GM21515 (cell line): ENCODE results near the gene LTA.
"Not testable (repeated sequence)": the region's sequence is repeated elsewhere in the genome, so short reads cannot be mapped to it uniquely, and the experiment has no call there.

Source experiments
- ATAC-seq: cut with Tn5 transposase; IDR thresholded peaks from one replicate; pipeline ENCODE4 v1.9.1; 2021; ENCODE audit not compliant: unreplicated experiment

LTA gene

DNA sequence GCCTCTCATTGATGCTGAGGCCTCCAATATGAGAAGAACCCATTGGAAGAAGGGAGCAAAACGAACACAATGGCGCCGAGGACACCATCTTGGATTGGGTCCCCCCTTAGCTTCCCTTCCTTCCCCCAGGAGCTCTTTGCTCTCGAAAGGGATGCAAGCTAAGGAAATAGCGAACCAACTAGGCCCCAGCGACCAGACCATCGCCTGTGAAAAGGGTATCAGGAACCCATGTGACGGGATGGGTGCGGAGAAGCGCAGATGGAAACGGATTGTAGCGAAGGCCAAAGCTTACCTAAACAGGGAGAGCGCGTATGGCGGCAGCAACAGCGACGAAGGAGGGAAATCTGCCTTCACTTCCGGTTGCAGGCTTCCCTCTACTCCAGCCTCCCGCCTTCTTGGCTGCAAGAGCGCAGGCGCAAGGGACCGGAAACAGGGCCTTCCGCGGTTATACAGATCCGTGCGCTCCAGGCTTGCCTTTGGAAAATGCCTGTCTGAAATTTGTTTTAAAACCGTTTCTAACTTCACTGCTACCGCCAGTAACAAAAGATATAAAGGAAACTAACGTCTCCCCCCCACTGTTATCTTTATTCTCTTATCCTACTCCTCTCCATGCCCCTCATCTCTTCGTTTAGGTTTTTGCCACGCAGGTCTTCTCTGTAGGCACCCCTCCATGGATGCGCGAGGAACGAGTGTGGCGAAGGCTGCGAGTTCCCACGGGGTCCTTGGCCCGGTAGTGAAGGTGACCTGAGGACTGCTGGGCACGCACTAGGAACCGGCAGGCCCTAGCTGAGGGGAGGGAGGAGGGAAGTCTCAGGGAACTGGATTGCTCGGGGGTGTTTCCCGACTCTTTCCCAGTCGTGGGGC, 30.2 kb upstream of the LTA start, which contains the start of gene DDX39B:
Gene DDX39B, minus strand, starts transcription at position 346 of the 864 bp plus-strand sequence. CDS start 1,471 bp downstream, outside the sequence.
- peak; percentile 50 for ATAC-seq

DNA sequence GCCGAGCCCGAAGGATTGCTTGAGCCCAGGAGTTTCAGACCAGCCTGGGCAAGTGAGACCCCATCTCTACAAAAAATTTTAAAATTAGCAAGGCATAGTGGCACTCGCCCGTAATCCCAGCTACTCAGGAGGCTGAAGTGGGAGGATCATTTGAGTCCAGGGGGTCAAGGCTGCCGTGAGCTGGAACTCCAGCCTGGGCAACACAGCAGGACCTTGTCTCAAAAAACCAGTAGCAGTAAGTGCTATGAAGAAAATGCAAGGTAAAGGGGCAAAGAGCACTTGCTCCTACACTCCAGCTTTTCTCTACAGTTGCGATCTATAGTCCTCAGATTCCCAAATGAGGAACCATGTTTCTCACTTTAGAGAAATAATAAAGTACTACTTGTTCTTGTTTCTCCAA, 28.4 kb upstream of the LTA start:
- ATAC-seq = no peak

DNA sequence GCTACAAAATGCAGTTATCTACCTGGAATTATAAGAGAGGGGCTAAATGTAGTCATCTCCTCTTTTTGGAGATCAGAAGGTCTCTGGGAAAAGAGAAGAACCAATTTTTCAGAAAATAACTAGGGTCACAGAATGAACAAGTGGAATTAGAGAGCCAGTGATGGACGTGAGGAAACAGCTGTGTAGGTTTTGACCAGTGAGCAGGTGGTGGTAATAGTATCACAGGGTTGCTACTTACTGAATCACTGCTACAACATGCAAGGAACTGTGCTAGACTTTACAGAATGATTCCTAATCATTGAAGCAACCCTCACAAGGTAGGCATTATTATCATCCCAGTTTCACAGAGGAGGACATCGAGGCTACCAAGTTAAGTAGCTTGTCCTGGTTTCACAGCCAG, 27.4 kb upstream of the LTA start:
- no peak for ATAC-seq

DNA sequence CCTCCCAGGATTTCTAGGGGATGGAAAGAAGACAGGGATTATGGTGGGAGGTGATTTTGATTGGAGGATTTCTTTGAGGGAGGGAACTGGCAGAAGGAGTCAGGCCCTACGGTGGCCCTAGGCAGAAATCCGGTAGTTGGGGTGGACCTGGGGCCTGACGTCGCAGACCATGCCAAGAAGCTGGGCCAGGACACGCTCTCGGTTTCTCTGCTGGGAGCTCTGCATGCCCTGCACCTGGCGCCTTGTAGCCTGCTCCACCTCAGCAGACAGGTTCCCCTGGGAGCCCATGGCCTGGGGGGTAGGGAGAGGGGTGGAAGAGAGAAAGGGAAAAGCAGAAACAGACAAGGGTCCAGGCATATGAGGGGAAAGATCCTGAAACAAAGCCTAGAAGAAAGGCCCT, 26.8 kb upstream of the LTA start:
- no peak for ATAC-seq

DNA sequence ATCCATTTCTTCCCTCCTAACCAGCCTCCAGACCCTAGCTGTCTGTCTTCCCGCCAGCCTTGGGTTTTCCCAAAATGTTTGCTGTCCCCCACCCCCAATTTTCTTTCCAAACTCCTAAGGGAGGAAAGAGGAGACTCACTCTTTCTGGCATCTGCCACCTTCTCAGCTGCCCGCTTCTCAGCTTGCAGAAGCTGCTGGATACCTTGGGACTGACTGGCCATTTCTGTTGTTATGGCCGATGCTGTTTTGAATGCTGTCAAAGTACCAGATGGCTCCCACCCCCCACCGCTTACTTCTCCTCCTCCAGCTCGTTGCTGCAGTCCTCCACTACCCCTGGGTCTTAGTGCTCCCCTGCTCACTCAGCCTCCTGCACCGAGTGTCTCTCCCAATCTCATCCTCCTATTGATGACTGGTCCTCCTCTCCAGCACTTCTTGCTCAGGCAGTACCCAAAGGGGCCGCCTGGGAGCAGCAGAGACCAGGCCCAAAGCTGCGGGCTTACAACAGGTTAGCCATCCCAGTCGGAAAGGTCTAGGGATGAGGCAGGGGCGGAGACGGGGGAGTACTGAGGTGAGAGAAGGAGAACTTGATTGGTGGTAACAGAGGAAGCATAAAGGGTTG, 25.6 kb upstream of the LTA start, which contains the start of gene ATP6V1G2:
Gene ATP6V1G2, minus strand, starts transcription at position 270 of the 619 bp plus-strand sequence. Its CDS starts 49 bp downstream, at position 221.
- ATAC-seq = peak; percentile 38

DNA sequence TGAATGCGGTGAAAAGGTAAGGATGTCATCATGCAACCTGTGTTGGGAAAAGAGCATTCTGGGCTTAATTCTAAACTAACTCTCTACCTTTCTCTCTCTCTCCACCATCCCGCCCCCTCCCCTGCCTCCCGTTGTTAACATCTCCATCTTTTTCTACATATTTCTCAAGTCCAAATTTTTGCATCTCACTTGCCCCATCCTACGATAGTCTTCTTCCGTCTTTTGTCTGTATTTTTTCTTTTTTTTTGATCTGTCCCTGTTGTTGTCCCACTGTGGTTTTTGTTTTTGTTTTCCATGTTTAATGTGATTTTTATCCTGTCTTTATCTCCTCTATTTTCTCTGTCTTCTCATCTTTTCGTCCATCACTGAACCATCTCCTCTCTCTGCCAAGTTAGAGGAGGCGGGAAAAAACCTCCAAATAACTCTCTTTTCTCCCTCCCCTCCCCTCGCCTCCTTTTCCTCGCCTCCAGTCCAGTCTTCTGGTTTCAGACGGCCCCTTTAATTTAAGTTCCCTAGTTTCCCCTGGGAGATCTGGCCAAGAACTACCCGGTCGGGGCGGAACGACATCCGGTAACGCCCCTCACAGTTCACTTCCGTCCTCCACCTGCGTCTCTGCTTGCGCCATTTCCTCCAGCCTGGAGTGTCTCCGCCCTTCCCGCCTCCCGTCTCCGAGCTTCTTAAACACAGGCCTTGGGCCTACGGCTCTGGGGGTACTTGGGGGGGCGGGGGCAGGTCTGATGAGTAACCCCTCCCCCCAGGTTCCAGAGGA, 24.9 kb upstream of the LTA start, which contains the start of gene NFKBIL1:
Gene NFKBIL1, plus strand, starts transcription at position 651 of the 769 bp plus-strand sequence. Its CDS starts 87 bp downstream, at position 738.
- ATAC-seq = peak; percentile 52

DNA sequence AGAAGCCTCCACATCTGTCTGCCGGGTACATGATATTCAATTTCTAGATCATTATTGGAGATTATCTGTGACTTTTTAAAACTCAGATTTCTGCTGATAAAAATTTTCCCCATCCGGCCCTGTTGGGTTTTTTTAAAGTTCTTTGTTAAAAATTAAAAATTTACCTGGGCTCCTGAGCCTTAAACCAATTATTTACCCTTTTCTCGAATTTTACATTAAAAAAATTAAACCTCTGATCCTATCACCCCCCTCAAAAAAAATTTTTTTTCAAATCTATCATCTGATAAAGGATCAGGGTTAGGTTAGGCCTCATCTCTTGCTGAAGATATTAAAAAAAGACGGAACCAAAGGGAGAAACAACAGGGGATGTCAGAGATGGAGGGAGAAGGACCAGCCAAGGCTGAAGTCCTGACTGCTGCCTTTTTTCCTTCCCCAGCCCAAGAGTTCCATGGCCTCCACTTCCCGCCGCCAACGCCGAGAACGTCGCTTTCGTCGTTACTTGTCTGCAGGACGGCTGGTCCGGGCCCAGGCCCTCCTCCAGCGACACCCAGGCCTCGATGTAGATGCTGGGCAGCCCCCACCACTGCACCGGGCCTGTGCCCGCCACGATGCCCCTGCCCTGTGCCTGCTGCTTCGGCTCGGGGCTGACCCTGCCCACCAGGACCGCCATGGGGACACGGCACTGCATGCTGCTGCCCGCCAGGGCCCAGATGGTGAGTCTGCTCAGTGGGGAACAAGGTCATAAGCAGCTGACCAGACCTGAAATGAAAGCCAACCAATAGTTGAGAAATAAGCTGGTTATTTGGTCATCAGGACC, 24.2 kb upstream of the LTA start:
- no peak for ATAC-seq

DNA sequence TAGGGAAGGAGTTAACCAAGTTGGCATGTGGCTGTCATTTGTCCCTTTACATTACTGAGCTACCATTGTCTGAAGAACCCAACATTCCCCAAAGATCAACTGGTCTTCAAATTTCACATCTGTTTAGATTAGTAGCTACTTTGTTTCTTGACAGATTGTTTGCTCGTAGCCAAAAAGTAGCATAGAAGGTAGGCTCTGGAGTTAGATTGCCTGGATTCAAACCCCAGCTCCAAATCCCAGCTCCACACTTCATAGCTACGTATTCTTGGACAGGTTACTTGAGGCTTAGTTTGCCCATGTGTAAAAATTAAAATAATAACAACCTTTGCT, 23.6 kb upstream of the LTA start:
- no peak for ATAC-seq

DNA sequence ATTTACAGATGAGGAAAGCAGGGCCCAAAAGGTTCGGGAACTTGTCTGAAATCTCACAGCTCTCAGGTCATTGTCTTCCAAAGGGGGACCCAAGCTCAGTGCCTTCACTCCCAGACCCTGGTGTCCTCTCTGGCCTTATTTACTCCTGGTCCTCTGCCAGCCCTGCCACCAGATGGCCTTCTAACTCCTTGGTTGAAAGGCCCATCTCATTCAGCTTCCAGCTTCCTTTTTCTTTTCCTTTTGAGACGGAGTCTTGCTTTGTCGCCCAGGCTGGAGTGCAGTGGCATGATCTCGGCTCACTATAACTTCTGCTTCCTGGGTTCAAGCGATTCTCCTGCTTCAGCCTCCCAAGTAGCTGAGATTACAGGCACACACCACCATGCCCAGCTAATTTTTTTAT, 20.7 kb upstream of the LTA start:
- ATAC-seq = not testable (repeated sequence)

DNA sequence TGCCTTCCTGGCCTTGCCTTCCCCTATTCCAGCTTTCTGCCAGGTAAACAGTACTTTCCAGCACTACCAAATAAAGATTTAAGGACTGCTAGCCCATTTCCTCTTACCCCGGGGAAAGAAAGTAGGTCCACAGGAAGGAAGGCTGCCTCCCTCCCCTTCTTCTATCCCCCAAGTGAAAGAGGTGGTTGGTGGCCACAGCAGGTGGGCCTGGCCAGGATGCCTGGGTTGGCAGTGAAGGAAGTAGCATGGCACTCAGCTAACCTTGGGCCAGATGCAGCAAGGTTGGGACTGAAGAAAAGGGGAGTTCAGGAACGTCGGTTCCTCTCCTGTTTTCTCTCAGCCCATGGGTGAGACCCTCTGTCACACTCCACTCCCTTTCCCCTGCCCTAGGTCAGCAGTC, 15.8 kb upstream of the LTA start:
- no peak for ATAC-seq

DNA sequence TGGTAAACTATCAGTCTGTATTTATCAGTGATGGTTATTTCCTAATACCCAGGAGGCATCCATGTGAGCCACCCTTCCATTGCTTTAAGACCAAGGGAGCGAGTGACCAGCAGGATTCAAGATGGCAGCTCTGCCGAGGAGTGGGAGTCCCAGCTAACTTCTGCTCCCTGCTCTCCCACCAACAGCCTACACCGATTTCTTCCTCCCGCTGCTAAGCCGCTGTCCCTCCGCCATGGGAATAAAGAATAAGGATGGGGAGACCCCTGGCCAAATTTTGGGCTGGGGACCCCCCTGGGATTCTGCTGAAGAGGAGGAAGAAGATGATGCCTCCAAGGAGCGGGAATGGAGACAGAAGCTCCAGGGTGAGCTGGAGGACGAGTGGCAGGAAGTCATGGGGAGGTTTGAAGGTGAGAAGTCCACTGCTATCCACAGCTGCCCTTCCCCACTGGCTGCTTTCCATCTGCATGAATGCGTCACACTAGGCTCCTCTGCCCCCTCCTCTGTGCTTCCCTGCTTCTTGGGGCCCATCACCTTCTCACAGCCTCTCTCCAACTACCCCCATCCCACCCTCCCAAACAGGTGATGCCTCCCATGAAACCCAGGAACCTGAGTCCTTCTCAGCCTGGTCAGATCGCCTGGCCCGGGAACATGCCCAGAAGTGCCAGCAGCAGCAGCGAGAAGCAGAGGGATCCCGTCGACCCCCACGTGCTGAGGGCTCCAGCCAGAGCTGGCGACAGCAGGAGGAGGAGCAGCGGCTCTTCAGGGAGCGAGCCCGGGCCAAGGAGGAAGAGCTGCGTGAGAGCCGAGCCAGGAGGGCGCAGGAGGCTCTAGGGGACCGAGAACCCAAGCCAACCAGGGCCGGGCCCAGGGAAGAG, 14.4 kb upstream of the LTA start:
- no peak for ATAC-seq

DNA sequence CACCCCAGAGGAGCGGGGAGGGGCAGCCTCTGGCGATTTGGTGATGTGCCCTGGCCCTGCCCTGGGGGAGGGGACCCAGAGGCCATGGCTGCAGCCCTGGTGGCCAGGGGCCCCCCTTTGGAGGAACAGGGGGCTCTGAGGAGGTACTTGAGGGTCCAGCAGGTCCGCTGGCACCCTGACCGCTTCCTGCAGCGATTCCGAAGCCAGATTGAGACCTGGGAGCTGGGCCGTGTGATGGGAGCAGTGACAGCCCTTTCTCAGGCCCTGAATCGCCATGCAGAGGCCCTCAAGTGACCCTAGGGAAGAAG, 13.8 kb upstream of the LTA start:
- no peak for ATAC-seq

DNA sequence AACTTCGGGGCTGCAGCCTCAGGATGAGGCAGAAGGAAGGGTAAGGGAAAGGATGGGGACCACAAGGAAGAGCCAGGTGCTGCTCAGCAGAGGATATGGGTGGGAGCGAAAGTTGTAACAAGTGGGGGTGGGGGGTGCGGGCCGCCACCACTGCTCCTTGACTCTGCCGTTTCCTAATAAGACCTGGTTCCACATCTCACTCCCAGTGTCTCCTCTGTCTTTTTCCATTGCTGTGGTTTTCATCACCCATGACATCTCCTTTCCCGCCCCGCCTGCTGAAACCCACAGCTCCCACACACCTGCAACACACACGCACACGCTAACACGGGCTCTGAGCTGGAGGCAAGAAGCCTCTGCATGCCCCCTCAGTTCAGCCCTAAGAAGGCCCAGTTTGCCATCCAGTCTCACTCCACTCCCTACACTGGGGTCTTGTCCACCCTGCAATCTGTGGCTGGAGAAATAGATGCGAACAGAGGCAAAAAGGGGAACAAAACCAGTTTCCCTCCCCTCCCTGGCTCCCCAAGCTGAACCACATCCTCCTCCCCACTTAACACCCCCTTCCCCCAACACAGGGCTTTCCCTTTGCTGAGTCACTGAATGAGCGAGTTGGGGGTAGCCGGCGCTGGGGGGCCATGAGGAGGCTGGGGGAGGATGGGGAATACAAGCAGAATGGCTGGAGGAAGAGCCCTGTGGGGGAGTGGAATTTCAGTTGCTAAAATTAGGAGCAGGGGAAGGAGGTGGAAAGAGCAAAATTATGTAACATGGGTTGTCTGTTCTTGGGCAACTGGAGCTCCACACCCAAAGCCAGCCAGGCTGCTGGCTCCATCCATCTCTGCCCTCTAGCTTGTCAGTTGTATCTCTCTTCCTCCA, 13.2 kb upstream of the LTA start:
- ATAC-seq = peak; percentile 35

DNA sequence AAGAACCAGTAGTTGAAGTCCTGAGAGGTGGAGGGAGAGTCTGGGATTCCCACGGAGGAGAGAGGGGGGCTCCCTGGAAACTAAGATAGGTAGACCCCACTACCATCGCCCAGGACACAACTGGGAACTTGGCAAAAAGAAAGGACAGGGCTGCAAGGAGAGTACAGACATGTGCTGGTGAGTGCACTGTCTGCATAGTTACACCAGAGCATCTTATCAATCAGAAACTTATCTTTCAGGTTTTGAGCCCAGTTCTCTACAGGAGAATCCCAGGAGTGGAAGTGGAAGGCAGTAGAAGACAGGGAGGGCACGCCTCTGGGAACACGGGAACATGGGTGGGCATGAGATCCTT, 12.5 kb upstream of the LTA start:
- no peak for ATAC-seq

DNA sequence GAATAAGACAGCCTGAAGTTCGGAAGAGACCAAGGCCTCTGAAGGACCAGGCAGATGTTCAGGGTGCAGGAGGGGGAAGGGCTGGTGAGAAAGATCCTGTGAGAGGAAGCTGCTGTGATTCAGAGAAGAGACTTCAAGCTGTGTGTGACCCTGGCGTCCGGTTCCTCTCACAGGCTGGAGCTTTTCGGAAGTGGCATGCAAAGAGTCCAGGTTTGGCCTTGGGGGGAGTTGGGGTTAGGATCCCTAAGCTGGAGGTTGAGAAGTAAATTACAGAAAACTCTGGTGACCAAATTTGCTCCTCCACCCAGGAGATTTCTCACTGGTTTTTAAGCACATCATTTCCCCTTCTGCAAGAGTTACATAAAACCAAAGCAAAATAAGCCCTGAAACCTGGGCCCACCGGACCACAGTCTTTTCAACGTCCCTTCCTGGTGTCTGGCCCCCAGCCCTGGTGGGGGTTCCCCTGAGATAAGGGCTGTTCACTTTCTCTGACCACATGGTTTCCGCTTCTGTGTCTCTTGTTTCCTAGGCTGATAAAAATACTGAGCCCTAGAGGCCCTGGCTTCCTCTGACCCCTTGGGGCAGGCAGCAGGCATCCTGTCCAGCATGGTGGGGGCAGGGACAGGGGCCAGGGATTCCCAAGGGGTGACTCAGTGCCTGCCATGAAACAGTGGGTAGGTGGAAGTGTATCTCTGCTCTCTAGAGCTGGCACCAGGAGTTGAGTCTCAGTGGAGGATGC, 12.0 kb upstream of the LTA start:
- ATAC-seq = peak; percentile 63

DNA sequence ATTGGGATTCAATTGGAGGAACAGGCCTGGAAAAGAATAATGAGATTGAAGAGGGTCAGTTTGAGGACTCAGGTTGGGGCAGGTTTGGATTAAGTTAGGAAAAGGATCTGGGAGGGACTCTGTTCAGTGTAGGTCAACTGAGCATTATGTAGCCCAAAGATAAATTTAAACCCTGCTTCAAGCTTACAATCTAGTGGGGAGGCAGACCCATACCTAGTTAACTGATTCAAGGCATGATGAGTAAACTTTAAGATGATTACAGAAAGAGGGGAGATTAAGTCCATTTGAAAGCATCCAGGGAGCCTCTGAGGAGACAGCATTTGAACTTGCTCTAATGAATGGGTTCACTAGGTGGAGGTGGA, 11.4 kb upstream of the LTA start:
- ATAC-seq = no peak

DNA sequence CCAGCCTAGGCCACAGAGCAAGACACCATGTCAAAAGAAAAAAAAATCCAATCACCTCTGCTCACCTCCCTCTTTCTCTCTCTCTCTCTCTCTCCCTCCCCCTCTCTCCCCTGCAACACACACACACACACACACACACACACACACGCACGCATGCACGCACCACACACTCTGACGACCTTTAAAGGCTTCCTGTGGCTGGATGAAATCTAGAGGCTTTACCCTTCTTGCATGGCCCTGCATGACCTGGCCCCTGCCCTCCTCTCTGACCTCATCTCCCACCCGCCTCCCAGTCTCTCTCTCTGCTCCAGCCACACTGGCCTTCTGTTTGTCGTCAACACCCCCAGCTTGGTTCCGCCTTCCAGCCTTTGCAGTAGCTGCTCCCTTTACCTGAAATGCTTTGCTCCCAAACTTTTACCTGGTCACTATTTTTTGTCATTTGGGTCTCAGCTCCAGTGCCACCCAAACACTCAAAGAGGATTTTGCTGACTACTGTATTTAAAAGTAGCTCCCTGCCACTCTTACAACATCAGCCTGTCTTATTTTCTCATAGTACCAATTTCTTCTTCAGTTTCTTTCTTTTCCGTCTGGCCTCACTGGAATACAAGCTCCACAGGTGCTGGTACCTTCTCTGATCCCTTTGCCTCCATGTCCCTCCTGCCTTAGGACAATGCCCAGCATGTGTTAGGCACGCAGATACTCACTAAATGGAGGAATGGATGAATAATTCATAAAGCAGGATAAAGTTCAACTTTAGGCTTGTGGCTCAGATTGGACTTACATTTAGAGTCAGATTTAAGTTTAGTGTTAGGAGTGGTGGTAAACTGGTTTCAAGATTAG, 4.3 kb upstream of the LTA start:
- ATAC-seq = no peak

DNA sequence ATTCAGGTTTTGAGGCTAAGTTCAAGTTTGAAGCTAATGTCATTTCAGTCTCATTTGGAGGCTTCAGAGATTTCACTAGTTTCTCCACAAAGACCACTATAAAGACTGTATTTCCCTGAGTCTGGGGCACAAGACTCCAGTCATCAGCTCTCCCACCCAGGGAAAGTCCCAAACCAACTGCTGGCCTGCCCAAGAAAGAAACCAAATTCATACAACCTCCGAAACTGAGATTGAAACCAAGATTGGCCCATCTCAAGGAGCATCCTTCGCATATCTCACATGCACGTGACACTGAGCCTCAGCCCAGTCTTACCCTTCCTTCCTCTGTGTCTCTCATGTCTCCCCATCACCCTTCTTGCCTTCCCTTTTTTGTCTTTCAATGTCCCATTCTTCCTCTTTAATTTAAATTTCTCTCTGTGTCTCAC, 3.5 kb upstream of the LTA start:
- ATAC-seq = peak; percentile 59
